Ovary (tissue), 3 donors: ENCODE measurements around the gene IRX5.

Source experiments
- EP300 ChIP-seq: sonication (generic); formaldehyde crosslinking; IDR thresholded peaks from one replicate; pipeline ENCODE4 v1.6.1; 2017; ENCODE audit warnings: antibody characterized with exemption
- POLR2A ChIP-seq: fragments of 450-650 bp; IDR thresholded peaks from one replicate; pipeline ENCODE4 v1.6.1; 2017; ENCODE audit warnings: antibody characterized with exemption, mild to moderate bottlenecking, moderate library complexity
- TF ChIP-seq, protein P1 (sequence below), 3 donors: fragments of 450-650 bp in 2 of 3; fragments of 200-600 bp in 1 of 3; IDR thresholded peaks; one replicate each; pipeline versions ENCODE4 v1.5.1 to v1.8.0; 2016 to 2022; ENCODE audit warnings: antibody characterized with exemption in 3 of 3, mild to moderate bottlenecking in 1 of 3
- donor health status: DM: no; HTN: no; CAD: no.

DNA sequence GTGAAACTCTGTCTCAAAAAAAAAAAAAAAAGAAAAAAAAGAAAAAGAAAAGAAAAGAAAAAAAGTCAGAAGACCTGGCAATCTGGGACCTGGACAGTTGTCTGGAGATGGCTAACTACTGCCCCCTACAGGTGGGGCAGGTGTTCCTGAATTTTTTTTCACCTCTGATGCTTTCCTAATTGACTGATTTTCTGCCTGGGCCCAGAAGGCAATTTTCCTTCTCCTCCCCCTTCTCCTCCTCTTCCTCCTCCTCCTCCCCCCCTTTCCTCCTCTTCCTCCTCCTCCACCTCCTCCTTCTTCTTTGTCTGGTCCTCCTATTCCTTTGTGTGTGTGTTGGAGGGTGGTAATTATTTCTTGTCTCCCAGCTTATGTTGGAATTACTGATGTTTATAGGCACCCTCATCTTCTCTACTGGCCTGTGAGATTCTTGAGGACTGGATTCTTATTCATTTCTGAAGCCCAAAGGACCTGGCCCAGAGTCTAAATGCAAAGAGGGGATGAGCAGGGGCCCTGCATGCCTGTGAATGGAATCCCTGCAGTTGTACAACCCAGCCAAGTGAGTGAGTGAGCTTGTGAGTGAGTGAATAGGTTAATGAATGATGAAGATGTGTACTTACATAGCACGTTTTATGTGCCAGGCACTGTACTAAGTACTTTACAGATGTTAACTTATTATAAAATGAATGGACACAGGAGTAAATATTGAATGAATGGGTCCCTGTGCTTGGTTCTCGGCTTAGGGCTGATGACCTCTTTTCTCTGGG, 26.9 kb downstream of the IRX5 start:
- TF ChIP-seq, protein P1, sequence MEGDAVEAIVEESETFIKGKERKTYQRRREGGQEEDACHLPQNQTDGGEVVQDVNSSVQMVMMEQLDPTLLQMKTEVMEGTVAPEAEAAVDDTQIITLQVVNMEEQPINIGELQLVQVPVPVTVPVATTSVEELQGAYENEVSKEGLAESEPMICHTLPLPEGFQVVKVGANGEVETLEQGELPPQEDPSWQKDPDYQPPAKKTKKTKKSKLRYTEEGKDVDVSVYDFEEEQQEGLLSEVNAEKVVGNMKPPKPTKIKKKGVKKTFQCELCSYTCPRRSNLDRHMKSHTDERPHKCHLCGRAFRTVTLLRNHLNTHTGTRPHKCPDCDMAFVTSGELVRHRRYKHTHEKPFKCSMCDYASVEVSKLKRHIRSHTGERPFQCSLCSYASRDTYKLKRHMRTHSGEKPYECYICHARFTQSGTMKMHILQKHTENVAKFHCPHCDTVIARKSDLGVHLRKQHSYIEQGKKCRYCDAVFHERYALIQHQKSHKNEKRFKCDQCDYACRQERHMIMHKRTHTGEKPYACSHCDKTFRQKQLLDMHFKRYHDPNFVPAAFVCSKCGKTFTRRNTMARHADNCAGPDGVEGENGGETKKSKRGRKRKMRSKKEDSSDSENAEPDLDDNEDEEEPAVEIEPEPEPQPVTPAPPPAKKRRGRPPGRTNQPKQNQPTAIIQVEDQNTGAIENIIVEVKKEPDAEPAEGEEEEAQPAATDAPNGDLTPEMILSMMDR (IDR thresholded peaks at IDR 0.05), result no peak
- no peak for TF ChIP-seq POLR2A
- TF ChIP-seq EP300, result no peak
